HG02840 (cell line): ENCODE data around the gene PSD2.

Source experiments
- ATAC-seq: cut with Tn5 transposase; IDR thresholded peaks from one replicate; pipeline ENCODE4 v1.9.1; 2021; ENCODE audit warnings: mild to moderate bottlenecking, moderate library complexity, moderate number of reproducible peaks; ENCODE audit not compliant: unreplicated experiment, low FRiP score

PSD2 gene

DNA sequence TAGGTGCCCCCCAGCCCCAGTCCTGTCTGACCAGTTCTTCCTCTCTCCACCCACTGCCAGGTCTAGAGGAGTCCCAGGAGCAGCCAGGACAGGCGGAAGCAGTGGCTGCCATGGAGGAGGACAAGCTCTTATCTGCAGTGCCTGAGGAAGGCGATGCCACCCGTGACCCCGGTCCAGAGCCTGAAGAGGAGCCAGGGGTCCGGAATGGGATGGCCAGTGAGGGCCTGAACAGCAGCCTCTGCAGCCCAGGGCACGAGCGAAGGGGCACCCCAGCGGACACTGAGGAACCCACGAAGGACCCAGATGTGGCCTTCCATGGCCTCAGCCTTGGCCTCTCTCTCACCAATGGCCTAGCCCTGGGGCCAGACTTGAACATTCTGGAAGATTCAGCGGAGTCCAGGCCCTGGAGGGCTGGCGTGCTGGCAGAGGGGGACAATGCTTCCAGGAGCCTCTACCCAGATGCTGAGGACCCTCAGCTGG, 13.8 kb downstream of the PSD2 start:
- ATAC-seq = no peak

DNA sequence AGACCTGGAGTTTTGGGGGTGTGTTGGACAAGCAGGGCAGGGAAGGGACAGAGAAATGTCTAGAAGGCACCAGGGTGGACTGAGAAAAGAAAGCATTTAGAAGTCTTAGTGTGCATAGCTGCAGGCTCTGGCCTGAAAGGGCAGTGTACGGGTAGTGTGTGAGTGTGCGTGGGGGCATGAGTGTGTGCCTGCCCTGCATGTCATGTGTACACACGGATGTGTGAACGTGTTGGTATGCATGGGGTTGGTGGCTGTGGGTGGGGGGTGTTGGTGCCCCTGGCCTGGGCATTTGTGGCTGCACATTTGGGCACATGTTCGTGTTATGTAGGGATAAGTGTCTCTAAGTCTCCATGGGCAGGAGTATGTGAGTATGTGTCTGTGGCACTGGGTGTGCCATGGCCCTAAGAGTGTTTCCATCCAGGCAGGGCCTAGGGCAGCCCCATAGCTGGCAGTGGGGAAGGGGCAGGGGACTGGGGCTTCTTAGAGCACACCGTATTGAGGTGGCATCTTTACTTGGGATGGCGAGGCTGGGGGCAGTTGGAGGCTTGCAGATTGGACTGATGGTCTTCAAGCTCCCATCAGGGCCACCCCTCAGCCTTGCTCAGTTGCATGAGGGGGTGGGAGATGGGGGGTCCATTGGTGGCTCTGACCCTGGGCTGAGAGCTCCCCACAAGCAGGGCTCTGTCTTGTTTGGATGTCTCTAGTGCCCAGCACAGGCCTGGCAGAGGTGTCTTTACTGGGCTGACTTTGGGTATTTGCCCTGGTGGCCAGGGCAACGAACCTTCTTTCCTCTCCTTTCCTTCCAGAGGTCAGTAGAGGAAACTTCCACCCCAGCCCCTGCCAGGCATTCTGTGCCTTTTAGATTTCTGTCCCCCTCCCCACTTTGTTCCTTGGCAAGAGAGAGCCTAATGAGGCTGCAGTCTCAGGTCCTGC, 15.0 kb downstream of the PSD2 start:
- ATAC-seq = no peak

DNA sequence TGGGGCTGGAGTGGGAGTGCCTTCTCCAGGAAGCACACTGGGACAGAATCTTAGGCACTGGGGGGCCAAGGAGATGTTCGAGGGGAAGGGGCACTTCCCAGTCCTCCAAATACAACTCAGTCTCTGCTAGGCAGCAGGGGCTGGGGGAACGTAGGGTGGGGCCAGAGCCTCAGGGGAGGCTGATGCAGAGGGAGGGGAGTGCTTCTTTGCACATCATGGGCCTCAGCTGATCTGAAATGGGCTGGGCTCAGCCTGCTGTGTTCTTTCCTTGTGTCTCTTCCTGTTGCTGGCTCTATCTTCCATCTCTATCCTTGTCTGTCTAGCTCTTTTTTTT, 15.6 kb downstream of the PSD2 start:
- ATAC-seq = no peak

DNA sequence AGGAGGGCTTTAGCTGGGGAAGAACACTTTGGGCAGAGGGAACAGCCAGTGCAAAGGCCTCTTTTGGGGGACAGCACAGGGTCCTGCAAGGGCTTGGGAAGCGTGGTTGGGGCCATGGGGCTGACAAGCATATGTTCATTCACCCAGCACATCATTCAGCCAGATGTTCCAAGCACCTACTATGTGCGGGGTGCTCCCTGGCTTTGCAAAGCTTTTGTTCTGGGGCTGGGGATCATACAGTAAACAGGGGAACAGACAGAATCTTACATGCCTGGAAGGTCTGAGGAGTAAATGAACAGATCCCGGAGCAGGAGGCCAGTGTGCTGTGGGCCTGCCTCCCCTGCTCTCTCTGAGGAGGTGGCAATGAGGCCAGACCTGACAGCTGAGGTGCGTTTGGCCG, 16.7 kb downstream of the PSD2 start:
- ATAC-seq = no peak

DNA sequence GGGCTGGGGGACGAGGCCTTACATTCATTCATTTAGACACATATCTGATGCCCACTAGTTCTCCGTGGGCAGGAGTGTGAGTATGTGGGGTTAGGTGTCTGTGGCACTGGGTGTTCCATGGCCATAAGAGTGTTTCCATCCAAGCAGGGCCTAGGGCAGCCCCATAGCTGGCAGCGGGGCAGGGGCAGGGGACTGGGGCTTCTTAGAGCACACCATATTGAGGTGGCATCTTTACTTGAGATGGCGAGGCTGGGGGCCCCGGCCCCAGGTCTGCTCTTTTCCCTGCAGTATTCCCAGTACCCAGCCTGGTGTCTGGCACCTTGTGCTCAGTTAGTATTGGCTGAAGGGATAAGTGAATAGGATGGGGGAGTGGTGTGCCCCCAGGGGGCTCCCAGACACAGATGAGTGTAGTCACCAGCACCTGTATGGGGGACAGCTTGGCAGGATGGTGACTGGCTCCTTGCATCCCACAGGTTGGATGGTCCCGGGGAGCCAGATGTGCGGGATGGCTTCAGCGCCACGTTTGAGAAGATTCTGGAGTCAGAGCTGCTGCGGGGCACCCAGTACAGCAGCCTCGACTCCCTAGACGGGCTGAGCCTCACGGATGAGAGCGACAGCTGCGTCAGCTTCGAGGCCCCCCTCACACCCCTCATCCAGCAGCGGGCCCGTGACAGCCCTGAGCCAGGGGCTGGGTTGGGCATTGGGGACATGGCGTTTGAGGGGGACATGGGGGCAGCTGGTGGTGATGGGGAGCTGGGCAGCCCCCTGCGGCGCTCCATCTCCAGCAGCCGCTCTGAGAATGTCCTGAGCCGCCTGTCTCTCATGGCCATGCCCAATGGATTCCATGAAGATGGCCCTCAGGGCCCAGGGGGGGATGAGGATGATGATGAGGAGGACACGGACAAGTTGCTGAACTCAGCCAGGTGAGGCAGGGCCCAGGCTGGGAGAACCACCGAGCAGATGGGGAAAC, 17.5 kb downstream of the PSD2 start:
- no peak for ATAC-seq

DNA sequence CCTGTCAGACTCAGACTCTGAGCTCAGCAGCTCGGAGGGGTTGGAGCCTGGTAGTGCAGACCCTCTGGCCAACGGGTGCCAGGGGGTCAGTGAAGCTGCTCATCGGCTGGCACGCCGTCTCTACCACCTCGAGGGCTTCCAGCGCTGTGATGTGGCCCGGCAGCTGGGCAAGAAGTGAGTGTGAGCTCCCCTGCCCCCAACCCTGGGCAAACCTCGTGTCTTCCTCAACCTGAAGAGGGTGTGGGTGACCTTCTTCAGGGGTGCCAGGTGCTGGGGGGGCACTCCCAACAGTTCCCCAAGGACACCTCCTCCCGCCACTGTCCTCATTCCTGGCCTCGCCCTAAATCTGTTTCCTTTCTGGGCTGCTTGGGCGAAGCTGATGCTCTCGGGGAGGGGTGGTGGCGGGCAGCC, 18.6 kb downstream of the PSD2 start:
- no peak for ATAC-seq

DNA sequence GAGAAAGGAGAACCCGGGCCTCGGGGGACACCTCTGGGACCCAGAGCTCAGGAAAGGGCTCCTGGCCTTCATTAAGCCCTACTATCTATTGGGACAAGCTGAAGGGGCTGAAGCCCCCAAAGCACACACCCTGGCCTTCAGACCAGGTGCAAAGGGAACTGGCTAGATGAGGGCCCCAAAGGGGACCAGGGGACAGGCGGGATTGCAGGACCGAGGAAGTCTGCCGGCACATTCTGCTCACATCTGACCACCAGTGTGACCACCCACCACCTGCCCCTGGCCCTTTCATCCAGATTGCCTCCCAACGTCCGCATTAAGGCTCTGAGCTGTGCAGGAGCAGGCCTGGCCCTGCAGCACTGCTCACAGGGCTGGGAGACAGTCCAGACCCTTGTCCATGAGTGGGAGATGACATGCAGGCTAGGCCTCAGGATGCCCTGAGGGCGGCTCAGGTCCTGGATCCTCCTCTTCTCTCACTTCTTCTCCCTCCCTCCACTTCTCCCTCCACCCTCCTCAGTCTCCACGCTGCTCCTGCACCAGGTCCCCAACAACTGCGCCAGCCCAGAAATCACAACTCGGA, 19.2 kb downstream of the PSD2 start:
- ATAC-seq = no peak

DNA sequence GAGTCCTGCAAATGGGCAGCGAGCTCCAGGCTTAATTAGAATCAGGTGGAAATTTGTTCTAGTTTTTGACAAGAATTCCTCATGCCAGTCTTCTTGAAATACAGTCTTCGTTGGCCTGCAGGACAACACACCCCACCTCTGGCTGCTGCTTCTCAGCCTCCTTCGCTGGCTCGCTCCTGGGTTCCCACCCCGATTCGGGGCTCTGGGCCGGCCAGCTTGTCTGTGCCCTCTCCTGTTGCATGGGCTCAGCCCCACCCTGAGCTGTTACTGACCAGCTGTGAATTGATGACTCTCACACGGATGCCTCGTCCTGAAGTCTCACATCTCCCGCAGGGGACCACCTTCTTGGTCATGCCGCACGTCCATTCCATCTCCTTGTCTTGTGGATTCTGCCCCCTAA, 21.0 kb downstream of the PSD2 start:
- no peak for ATAC-seq

DNA sequence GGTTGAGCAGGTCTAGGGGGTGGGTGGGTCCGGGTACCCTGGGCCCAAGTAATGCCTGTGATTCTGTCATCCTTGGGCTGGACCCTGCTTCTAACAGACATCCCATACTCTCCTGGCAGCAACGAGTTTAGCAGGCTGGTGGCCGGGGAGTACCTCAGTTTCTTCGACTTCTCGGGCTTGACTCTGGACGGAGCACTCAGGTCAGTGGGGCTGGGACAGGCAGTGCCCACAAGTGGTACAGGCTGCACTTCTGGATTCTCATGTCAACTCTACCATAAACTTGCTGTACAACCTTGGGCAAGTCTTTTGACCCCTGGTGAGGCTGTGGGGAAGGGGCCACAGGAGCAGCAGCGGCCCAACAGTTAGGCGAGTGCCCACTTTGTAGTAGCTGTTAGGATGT, 21.8 kb downstream of the PSD2 start:
- no peak for ATAC-seq

DNA sequence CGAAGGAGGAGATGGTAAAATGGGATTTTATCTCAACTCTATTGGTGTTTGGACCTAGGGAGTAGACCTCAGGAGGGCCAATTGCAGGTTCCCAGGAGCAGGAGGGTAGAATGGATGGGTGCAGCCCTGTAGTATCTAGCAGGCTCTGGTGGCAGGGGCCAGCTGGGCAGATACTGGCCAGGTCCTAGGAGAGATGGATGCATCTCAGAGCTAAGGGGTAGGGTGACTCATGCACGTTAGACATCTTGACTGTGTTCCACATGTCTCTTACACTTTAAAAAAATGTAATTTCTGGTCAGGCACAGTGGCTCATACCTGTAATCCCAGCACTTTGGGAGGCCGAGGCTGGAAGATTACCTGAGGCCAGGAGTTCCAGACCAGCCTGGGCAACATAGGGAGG, 22.4 kb downstream of the PSD2 start:
- no peak for ATAC-seq

DNA sequence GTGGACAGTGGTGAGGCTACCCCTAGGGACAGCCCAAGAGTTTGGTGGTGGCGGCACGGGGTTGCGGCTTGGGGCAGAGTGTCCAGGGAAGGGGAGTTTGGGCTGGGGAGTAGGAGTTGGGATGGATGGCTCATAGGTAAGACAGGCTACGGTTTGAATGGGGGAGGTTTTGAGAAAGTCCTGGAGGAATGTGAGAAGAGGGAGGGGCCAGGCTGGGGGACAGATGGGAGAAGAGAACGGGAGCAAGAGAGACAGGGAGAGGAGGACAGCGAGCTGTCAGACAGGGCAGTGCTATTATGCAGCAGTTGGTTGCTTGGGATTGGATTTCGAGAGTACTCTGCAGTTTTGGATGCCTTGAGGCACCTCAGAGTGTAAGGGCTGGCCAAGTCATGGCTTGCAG, 24.5 kb downstream of the PSD2 start:
- no peak for ATAC-seq

DNA sequence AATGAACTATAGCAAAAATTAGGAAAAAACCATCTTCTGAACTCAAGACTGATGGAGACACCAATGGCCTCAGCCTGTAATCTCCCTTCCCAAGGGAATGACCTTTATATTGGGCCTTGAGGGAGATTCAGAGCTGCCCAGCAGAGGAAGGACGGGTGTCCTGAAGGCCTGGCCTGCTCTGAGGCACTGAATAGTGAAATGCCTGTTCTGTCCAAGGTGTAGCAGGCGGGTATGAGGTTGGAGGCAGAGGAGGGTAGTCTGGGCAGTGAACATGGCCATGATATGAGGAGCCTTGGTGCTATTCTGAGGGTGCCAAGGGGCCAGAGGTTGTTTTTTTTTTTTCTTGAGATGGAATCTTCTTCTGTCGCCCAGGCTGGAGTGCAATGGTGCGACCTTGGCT, 25.0 kb downstream of the PSD2 start:
- no peak for ATAC-seq

DNA sequence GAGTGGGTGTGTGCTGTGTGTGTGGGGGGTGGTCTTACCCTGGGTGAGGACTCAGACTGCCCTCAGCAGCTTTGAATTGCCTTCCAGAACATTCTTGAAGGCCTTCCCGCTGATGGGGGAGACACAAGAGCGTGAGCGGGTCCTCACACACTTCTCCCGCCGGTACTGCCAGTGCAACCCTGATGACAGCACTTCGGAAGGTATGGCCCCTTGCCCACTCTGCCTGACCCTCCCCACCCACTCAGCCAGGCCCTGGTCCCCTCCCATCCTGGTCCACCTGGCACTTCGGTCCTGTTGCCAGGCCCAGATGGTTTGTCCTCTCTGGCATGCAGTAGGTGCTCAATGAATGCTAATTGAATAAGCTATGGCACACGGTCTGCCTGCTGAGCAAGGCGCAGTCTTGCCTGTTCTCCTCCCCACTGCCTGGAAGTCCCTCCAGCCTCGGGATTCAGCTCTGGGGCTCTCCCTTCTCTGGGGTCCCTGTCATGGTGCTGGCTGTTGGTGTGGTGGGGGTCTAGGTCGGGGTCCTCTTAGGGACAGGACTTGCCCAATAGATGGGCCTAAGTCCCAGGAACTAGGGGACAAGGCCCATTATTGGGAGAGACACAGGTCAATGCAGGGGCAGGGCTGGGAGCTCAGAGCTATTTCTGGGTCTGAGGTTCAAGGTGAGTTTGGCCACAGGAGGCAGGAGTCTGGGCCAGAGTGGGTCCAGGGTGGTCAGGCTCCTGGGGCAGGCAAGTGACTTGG, 26.4 kb downstream of the PSD2 start:
- ATAC-seq = no peak

DNA sequence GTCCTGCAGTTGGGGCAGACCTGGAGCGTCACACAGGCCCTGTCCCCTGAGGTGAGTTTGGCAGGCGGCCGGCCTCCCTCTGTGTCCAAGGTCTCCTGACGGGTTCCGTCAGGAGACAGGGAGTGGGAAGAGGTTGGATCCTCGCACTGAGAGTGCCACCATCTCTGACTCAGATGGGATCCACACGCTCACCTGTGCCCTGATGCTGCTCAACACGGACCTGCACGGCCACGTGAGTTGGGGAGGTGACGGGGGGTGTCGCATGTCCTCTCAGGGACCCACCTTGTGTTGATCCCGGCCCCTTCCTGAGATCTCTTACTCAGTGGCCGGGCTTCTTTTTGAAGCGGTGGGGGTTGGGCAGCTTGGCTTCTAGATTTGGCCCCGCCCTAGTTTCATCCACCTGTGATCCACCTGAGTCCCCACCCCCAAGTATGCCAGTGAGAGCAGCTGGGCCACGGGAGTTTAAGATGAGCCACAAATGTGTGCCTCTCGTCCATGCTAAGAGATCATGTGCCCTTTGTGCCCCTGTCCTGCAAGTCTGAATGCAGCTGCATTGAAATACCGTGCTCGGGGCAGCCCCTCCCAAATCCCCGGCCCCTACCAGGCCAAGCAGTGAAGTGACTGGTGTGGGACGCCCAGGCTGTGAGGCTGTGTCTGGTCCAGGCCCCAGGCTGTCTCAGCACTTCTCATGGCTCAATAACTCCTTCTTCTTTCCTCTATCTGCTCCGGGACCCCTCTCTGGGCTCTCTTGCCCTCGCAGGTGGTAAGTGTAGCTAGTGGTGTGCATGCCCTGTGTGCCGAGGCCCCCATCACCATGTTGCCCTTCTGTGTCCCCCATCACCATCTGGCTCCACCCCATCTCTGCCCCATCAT, 27.2 kb downstream of the PSD2 start:
- no peak for ATAC-seq

DNA sequence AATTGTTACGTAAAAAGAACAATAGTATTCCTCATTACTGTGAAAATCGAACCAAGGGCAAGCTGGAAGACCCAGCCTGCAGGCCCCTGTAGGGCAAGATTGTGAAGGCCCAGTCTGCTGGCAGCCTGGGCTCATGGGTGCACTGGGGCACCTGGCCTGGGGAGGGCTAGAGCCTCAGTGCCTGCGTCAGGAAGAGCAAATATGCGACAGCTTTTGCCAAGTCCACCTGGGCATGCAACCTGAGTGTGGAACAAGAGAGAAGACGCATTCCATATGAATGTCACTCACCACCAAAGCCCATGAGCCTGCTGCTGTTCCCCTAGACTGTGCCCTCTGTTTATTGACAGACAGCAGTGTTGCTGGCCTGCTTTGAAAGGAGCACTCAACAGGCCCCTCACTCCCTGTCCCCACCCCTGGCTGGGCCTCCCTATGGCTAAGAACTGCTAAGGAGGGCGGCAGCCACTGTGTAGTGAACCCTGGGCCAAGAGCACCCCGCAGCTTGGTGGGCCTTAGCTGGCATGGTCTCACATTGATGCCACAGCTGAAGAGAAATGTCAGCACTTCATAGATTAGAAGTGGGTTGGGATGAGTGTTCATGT, 28.2 kb downstream of the PSD2 start:
- no peak for ATAC-seq

DNA sequence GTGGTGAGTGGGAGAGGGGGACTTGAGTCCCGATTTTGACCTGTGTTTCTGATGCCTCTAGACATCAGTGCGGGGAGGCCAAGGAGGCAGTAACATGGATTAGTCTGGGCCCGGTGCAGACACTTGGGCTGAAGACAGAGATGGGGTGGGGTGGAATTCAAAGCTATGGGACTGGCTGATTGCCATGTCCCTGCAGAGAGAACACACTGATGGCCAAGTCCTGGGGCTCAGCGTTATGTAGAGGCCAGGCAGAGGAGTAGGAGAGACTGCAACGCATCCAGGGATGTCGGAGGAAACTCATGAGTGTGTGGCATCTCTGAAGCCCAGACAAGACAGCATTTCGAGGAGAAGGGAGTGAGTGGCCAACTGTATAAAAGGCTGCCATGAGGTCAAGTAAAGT, 30.1 kb downstream of the PSD2 start:
- no peak for ATAC-seq

DNA sequence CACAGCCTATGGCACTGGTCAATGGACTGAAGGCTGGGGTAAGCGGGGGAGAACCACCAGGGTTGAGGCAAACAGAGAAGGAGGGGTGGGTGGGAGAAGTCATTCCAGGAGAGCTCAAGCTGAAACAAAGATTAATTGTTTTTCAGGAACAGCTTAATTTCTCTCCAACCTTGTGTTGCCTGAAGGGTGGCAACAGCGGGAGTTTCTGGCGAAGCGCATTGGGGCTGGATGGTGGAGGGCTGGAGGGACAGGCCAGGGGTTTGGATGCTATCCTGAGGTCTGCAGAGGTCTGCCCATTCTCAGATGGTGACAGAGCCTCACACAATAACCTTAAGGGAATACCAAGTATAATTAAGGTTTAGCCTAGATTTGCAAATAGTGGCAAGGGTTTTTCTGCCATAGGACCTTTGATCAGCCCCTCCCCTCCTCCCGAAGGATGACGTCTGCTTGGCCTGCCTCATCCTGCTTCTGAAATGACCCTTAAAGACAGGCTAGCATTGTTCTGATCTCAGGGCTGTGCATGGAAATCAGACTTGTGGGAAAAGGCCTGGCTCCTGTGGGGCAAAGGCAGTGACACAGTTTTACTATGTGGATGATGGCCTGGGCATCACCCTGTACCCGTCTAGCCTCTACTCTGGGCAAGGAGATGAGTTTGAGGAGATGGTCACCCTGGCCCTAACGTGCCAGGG, 32.7 kb downstream of the PSD2 start:
- no peak for ATAC-seq

DNA sequence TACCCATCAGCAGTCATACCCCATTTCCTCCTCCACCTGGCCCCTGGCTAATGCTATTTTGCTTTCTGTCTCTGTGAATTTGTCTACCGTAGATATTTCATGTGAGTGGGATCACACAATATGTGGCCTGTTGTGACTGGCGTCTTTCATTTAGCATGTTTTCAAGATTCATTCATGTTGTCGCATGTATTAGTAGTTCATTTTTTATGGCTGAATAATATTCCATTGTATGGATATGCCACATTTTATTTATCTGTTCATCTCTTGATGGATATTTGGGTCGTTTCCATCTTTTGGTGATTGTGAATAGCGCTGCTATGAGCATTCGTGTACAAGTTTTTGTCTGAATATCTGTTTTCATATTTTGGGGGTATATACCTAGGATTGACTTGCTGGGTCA, 33.9 kb downstream of the PSD2 start:
- ATAC-seq = no peak
